K562 (cell line): ENCODE results near the gene OR2D2.

Experiments
- CTCF ChIP-seq, 3 experiments: IDR thresholded peaks in 2 of 3; conservative IDR thresholded peaks in 1 of 3; 2 replicates each; pipeline ENCODE4 v1.5.1; 2011 to 2012; ENCODE audit warnings: low read length in 3 of 3, mild to moderate bottlenecking in 3 of 3, control low read depth in 2 of 3, improper control_type of control experiment in 1 of 3, inconsistent platforms in 1 of 3, low read depth in 1 of 3, mixed read lengths in 1 of 3, moderate library complexity in 1 of 3; ENCODE audit not compliant: insufficient read depth in 2 of 3
- HINFP ChIP-seq: fragments of 450-650 bp; conservative IDR thresholded peaks from 2 replicates; pipeline ENCODE4 v1.6.1; 2016; ENCODE audit warnings: missing genetic modification characterization, low read depth, mild to moderate bottlenecking, control low read depth, missing compliant biosample characterization
- REST ChIP-seq, 2 experiments: fragments of 450-650 bp; formaldehyde crosslinking in 1 of 2; IDR thresholded peaks; 2 replicates each; pipeline versions ENCODE4 v1.4.0 to v1.6.1; 2014 to 2020; ENCODE audit warnings: mild to moderate bottlenecking in 2 of 2, borderline replicate concordance in 1 of 2, low read depth in 1 of 2
- USF1 ChIP-seq: sonication (generic); formaldehyde crosslinking; IDR thresholded peaks from 2 replicates; pipeline ENCODE4 v1.9.0; 2022; ENCODE audit warnings: mild to moderate bottlenecking, missing genetic modification reagents

GRCh38 chr11:6875761-6876160 is 16.5 kb downstream of the OR2D2 start:
- TF ChIP-seq HINFP (tag): no peak
- TF ChIP-seq REST (IDR thresholded peaks at IDR 0.05; ENCODE audit: borderline replicate concordance): peak; percentile 49
- no peak for TF ChIP-seq REST (CRISPR knock-in tag; IDR thresholded peaks at IDR 0.05; ENCODE audit: low read depth)
- TF ChIP-seq USF1: no peak
- no peak for TF ChIP-seq CTCF (IDR thresholded peaks at IDR 0.05 in 2 of 3, conservative IDR thresholded peaks at IDR 0.05 in 1 of 3; ENCODE audit: insufficient read depth in 2 of 3, low read depth in 1 of 3, low read length in 3 of 3)
